GM19324 (cell line): ENCODE results near the gene GLDC.
"Not testable (repeated sequence)": the region's sequence is repeated elsewhere in the genome, so short reads cannot be mapped to it uniquely, and the experiment has no call there.

Source experiments
- ATAC-seq: cut with Tn5 transposase; IDR thresholded peaks from one replicate; pipeline ENCODE4 v1.9.1; 2021; ENCODE audit warnings: mild to moderate bottlenecking, moderate library complexity; ENCODE audit not compliant: unreplicated experiment, low FRiP score

The GLDC gene

DNA sequence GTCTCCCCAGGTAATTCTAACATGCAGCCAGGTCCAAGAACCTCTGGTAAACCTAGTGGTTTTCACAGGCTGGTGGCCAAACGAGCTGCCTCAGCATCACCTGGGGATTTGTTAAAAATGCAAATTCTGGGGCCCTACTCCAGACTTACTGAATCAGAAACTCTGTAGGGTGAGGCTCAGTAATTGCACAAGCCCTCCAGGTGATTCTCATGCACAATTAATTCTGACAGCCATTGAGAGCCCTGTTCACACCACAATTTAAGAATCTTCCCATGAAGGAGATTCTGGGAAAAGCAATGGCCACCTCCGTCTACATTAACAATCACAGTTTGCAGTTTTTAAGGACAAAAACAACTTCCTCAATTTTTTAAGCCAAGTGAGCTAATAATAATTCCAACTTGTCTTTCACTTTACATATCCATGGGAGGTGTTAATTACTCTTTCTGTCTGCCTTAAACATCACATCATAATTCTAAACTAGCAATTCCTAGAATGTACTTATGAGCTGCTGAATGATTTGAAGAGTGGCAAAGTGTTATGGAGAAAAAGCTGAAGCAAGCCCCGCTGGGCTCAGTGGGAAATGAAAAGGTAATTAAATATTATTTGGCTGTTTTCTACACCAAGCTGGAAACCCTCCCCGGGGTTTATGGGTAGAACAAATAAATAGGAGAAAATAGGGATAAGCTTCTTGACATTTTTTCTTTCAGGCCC, 70.0 kb downstream of the GLDC start:
- peak; percentile 88 for ATAC-seq

GRCh38 chr9:6567140-6567591, 78.4 kb downstream of the GLDC start:
- no peak for ATAC-seq

DNA sequence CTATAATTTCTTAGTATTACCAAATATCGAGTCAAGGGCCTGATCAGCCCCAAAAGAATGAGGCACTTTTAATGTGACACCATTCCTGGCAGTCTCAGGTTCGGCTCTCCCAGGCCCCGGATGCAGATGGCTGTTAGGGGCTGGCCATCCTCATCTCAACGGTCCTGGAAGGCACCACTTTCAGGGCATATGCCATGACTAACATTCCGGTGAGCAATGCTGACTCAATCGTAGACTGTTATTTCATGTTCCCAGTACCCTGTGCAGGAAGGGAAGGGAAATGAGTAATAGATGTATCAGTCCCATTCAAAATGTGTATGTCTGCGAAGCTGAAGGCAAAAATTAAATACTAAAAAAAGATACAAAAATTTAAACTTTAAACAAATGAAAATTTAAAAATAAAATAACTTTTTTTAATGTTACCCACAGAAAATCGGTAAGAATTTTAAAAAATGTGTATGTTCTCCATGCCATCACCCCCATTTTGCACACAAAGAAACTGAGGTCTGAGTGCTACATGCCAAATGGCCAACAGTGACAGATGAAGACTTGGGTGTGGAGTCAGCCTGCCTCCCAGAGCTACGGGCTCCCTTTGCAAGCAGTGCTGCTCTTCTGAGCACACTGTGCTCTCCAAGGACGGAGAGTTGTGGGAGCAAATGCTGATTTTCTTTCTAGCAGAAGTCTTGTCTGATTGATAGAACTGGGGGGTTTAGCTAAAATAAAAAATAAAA, 79.0 kb downstream of the GLDC start:
- ATAC-seq = no peak

GRCh38 chr9:6565312-6565711, 80.2 kb downstream of the GLDC start:
- ATAC-seq = no peak

DNA sequence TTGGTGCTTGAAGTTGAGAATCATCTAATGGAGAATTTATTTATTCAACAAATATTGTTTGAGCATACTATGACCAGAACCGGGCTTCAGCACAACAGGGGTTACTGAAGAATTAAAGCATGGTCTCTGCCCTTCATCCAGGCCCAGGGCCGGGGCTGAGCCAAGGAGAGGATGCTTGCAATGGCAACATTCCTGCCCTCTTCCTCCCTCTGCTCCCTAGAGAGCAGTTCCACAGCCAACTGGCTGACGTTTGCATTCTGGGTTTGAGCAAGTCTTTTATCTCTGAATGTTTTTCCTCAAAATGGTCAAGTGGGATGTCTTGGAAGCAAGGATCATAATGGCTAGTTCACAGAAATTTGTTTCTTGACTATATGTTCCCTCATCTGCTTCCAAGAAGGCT, 80.7 kb downstream of the GLDC start:
- ATAC-seq = no peak

DNA sequence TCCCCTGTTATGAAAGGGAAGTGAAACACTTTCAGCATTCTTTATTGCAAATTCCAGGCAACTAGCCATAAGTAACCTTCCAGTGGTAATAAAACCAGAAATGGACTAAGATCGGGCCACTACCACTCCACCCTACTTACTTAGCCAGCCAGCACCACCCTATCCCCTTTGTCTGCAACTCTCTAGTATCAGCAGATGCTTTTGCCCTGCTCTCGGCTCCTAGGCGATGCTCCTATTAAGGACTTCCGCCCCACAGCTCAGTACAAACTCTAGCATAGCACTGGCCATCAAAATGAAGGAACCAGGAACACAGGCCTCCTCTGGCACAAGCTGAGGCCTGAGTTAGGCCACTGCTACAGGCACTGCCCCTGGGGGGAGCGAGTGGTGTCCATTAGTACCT, 81.2 kb downstream of the GLDC start:
- ATAC-seq = no peak

GRCh38 chr9:6562871-6563430, 82.6 kb downstream of the GLDC start:
- ATAC-seq = no peak

DNA sequence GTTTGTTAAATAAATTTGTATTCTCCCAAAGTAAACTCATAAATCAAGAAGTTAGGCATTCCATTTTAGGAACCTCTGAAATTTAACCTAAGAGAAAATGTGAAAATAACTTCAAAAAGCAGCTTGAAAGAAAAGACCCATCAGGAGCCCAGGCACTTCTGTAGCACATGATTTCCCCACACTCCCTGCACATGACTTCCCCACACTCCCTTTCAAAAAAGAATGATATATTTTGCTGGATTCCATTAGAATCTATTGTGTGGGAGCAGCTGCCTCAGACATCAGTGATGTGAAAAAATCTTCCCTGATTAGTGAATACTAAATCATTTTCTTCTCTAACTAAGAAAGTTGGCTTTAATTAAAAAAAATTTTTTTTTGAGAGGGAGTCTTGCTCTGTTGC, 83.3 kb downstream of the GLDC start:
- ATAC-seq = no peak

GRCh38 chr9:6557883-6558616, 87.5 kb downstream of the GLDC start:
- no peak for ATAC-seq

- ATAC-seq = no peak
These were observed 91.7 kb downstream of the GLDC start for GRCh38 chr9:6553866-6554265.

- ATAC-seq = no peak
These were observed 92.9 kb downstream of the GLDC start for GRCh38 chr9:6552498-6553121.

GRCh38 chr9:6552033-6552432, 93.5 kb downstream of the GLDC start:
- ATAC-seq = no peak

GRCh38 chr9:6551136-6551535, 94.4 kb downstream of the GLDC start:
- no peak for ATAC-seq

DNA sequence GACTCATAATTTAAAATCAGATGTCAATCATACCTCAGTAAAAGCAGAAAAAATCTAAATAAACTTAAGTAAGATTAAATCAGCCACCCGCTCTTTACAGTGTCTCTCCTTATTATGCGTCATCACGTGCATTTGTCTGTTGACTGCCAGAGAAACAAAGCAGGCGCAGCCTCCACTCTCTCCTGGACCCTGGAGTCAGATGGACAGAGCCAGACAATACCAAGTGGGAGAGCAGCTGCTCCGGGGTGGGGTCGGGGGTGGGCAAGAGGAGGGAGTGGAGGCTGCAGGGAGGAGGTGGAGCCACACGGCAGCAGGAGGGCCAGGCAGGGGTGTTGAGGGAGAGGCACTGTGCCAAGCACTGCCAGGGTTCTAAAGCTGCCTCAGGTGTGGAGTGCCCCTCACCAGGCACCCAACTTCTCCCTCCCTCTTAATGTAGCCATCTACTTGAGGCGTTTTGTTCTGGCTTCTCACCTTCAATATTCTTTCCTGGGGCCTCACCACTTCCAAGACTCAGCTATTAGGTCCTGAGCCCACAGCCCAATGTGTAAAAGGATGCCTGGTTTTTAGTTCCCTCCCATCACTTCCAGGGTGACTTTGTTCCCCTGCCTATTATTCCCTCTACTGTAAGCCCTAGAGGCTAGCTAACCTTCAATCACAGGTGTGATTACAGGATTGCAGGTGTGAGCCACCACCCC, 96.3 kb downstream of the GLDC start:
- no peak for ATAC-seq

- no peak for ATAC-seq
These were observed 100.4 kb downstream of the GLDC start for GRCh38 chr9:6545017-6545691.

DNA sequence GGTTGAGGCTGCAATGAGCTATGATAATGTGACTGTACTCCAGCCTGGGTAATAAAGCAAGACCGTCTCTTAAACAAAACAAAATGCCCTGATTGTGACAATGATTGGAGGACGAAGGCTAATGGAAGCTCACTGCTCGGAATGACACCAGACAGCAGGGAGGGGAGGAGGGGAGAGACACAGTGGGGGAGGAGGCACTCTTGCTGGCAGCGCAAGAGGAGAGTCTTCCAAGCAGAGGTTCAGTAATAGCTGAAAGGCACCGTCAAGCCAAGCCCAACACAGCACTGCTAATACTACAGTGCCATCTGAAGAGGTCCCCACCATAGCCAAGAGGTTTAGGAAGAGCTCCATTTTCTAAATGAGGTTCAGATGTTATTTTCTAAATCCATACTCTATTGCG, 102.3 kb downstream of the GLDC start:
- no peak for ATAC-seq

GRCh38 chr9:6542617-6543016, 102.9 kb downstream of the GLDC start:
- not testable (repeated sequence) for ATAC-seq

DNA sequence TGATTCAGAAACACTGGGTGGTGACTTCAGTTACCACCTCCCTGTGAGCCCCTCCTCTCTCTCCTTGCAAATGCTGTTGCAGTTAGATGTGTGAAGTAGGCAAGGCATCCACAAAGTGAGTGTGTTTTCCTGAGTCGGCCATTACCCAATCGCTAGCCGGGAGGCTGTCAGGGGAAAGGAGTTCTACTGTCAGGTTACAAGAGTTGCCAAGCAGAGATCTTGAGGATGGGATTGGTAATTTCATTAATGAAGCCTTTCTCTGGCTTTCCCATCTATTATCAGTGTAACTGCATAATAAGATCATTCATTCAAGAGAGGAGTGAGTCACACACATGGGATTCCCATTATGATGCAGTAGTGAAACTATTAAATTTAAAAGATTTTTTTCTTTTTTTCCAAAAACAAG, 106.9 kb downstream of the GLDC start:
- ATAC-seq = no peak

GRCh38 chr9:6535594-6535993, 109.9 kb downstream of the GLDC start:
- ATAC-seq = no peak
